Esophagus muscularis mucosa (tissue), 3 donors: ENCODE measurements around the gene TBC1D14.

Source experiments
- POLR2A ChIP-seq: fragments of 450-650 bp; IDR thresholded peaks from one replicate; pipeline ENCODE4 v1.6.1; 2017; ENCODE audit warnings: antibody characterized with exemption, moderate library complexity, mild to moderate bottlenecking, low read depth
- TF ChIP-seq, protein P1 (sequence below), 3 experiments: fragments of 200-600 bp in 2 of 3; fragments of 450-650 bp in 1 of 3; sonication (generic) in 2 of 3; IDR thresholded peaks; one replicate each; pipeline ENCODE4 v1.5.1; 2017 to 2019; ENCODE audit warnings: antibody characterized with exemption in 3 of 3, mild to moderate bottlenecking in 2 of 3, moderate library complexity in 1 of 3

- TF ChIP-seq, protein P1, sequence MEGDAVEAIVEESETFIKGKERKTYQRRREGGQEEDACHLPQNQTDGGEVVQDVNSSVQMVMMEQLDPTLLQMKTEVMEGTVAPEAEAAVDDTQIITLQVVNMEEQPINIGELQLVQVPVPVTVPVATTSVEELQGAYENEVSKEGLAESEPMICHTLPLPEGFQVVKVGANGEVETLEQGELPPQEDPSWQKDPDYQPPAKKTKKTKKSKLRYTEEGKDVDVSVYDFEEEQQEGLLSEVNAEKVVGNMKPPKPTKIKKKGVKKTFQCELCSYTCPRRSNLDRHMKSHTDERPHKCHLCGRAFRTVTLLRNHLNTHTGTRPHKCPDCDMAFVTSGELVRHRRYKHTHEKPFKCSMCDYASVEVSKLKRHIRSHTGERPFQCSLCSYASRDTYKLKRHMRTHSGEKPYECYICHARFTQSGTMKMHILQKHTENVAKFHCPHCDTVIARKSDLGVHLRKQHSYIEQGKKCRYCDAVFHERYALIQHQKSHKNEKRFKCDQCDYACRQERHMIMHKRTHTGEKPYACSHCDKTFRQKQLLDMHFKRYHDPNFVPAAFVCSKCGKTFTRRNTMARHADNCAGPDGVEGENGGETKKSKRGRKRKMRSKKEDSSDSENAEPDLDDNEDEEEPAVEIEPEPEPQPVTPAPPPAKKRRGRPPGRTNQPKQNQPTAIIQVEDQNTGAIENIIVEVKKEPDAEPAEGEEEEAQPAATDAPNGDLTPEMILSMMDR (IDR thresholded peaks at IDR 0.05) = no peak
- no peak for TF ChIP-seq POLR2A
Observed at GRCh38 chr4:6929812-6930464, 20.3 kb downstream of the TBC1D14 start.
